HepG2 (cell line): ENCODE measurements around the gene BTG1.

Source experiments
- ASH2L ChIP-seq: fragments of 300-600, 200-600 bp; sonication (generic); IDR thresholded peaks from 2 replicates; pipeline ENCODE4 v1.7.0; 2017; ENCODE audit warnings: low read depth, mild to moderate bottlenecking, moderate library complexity, mixed read lengths, low read length; ENCODE audit not compliant: insufficient read length
- ELF1 ChIP-seq: sonication (generic); formaldehyde crosslinking; IDR thresholded peaks from 2 replicates; pipeline ENCODE4 v1.4.0; 2020; ENCODE audit warnings: missing genetic modification reagents
- ETV6 ChIP-seq: sonication (generic); formaldehyde crosslinking; conservative IDR thresholded peaks from 2 replicates; pipeline ENCODE4 v1.4.0; 2020; ENCODE audit warnings: missing genetic modification reagents
- FOXJ3 ChIP-seq: sonication (generic); formaldehyde crosslinking; IDR thresholded peaks from 2 replicates; pipeline ENCODE4 v1.4.0; 2020; ENCODE audit warnings: missing genetic modification reagents, mild to moderate bottlenecking, borderline replicate concordance
- GABPA ChIP-seq, 2 experiments: IDR thresholded peaks; 2 replicates each; pipeline ENCODE4 v1.6.1; 2011 to 2016; ENCODE audit warnings: low read depth in 2 of 2, low read length in 1 of 2, missing biosample characterization in 1 of 2, missing genetic modification characterization in 1 of 2
- SIN3A ChIP-seq: IDR thresholded peaks from 2 replicates; pipeline ENCODE4 v1.6.1; 2011; ENCODE audit warnings: low read depth, mild to moderate bottlenecking, control low read depth, low read length, borderline replicate concordance
- U2AF2 ChIP-seq: fragments of 200-400 bp; formaldehyde crosslinking; IDR thresholded peaks from 2 replicates; pipeline ENCODE4 v1.6.1; 2017; ENCODE audit warnings: low read depth, mild to moderate bottlenecking, low read length
- ZFX ChIP-seq: sonication (generic); formaldehyde crosslinking; IDR thresholded peaks from 2 replicates; pipeline ENCODE4 v1.4.0; 2020; ENCODE audit warnings: mild to moderate bottlenecking, low read depth, missing genetic modification reagents, moderate library complexity
- ZMYM2 ChIP-seq: sonication (generic); formaldehyde crosslinking; IDR thresholded peaks from 2 replicates; pipeline ENCODE4 v1.8.0; 2022; ENCODE audit warnings: mild to moderate bottlenecking, missing genetic modification reagents
- ZNF12 ChIP-seq: sonication (generic); formaldehyde crosslinking; IDR thresholded peaks from 2 replicates; pipeline ENCODE4 v1.5.0; 2020; ENCODE audit warnings: missing genetic modification reagents
- TF ChIP-seq, protein P1 (sequence below): IDR thresholded peaks from 2 replicates; pipeline ENCODE4 v1.6.1; 2012; ENCODE audit warnings: low read length, improper control_type of control experiment

DNA sequence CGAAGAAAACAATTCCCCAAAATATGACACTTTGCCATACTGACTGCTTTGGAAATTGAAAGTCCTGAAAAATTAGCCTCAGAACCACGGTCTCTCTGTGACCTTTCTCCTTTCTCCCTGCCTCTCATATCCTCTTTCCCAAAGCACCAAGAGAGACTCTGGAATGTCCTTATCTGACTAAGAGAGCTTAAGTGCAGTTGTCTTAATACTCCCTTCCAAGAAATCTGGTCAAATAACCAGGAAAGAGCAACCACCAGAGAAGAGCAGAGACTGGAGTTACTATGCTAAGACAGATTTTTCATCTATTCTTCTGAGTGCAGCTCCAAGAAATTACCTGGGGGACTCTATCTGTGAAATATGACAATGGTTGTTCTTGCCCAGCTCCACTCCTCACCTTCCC is 10.5 kb upstream of the BTG1 start:
- TF ChIP-seq ASH2L (no peak), ZFX (no peak), ETV6 (CRISPR knock-in tag) (no peak), ZNF12 (CRISPR knock-in tag) (no peak), FOXJ3 (CRISPR knock-in tag) (no peak), SIN3A (no peak), GABPA (IDR thresholded peaks at IDR 0.05; ENCODE audit: low read depth, low read length) (no peak), GABPA (CRISPR knock-in tag; IDR thresholded peaks at IDR 0.05; ENCODE audit: low read depth) (no peak), ELF1 (CRISPR knock-in tag) (no peak), ZMYM2 (CRISPR knock-in tag) (no peak), U2AF2 (no peak)
- TF ChIP-seq, protein P1, sequence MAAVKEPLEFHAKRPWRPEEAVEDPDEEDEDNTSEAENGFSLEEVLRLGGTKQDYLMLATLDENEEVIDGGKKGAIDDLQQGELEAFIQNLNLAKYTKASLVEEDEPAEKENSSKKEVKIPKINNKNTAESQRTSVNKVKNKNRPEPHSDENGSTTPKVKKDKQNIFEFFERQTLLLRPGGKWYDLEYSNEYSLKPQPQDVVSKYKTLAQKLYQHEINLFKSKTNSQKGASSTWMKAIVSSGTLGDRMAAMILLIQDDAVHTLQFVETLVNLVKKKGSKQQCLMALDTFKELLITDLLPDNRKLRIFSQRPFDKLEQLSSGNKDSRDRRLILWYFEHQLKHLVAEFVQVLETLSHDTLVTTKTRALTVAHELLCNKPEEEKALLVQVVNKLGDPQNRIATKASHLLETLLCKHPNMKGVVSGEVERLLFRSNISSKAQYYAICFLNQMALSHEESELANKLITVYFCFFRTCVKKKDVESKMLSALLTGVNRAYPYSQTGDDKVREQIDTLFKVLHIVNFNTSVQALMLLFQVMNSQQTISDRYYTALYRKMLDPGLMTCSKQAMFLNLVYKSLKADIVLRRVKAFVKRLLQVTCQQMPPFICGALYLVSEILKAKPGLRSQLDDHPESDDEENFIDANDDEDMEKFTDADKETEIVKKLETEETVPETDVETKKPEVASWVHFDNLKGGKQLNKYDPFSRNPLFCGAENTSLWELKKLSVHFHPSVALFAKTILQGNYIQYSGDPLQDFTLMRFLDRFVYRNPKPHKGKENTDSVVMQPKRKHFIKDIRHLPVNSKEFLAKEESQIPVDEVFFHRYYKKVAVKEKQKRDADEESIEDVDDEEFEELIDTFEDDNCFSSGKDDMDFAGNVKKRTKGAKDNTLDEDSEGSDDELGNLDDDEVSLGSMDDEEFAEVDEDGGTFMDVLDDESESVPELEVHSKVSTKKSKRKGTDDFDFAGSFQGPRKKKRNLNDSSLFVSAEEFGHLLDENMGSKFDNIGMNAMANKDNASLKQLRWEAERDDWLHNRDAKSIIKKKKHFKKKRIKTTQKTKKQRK: no peak
